GM12878 (cell line): ENCODE measurements around the gene GPR39.

Experiments used
- CTCF ChIP-seq, 3 experiments: IDR thresholded peaks in 2 of 3; conservative IDR thresholded peaks in 1 of 3; 2 replicates each; pipeline ENCODE4 v1.5.1; 2011; ENCODE audit warnings: low read depth in 3 of 3, low read length in 3 of 3, mild to moderate bottlenecking in 3 of 3, control low read depth in 2 of 3, moderate library complexity in 2 of 3, inconsistent platforms in 1 of 3, mixed read lengths in 1 of 3; ENCODE audit not compliant: control insufficient read depth in 2 of 3, insufficient read depth in 1 of 3; ENCODE audit errors: extremely low read depth in 1 of 3
- EP300 ChIP-seq, 2 experiments: fragments of 150-350 bp in 1 of 2; IDR thresholded peaks; 2 replicates each; pipeline ENCODE4 v1.6.1; 2011 to 2012; ENCODE audit warnings: low read depth in 2 of 2, low read length in 2 of 2, borderline replicate concordance in 1 of 2, improper control_type of control experiment in 1 of 2, inconsistent platforms in 1 of 2; ENCODE audit not compliant: control insufficient read depth in 1 of 2
- HDAC2 ChIP-seq: fragments of 200-600 bp; sonication (generic); IDR thresholded peaks from 2 replicates; pipeline ENCODE4 v1.6.1; 2017
- MXI1 ChIP-seq: fragments of 150-350 bp; IDR thresholded peaks from 2 replicates; pipeline ENCODE4 v1.6.1; 2011; ENCODE audit warnings: low read depth, mild to moderate bottlenecking, inconsistent platforms, low read length, improper control_type of control experiment
- NRF1 ChIP-seq: conservative IDR thresholded peaks from 2 replicates; pipeline ENCODE4 v1.6.1; 2011; ENCODE audit warnings: mild to moderate bottlenecking, low read depth, low read length, improper control_type of control experiment
- PML ChIP-seq: IDR thresholded peaks from 2 replicates; pipeline ENCODE4 v1.6.1; 2012; ENCODE audit warnings: low read length, inconsistent platforms
- SIX5 ChIP-seq: IDR thresholded peaks from 2 replicates; pipeline ENCODE4 v1.6.1; 2011; ENCODE audit warnings: mild to moderate bottlenecking, low read depth, low read length, moderate library complexity; ENCODE audit not compliant: severe bottlenecking
- USF2 ChIP-seq: IDR thresholded peaks from 2 replicates; pipeline ENCODE4 v1.6.1; 2011; ENCODE audit warnings: low read depth, low read length, improper control_type of control experiment, borderline replicate concordance
- ZBED1 ChIP-seq: IDR thresholded peaks from 2 replicates; pipeline ENCODE4 v1.6.1; 2016; ENCODE audit warnings: borderline replicate concordance
- ZBTB11 ChIP-seq: fragments of 450-650 bp; formaldehyde crosslinking; IDR thresholded peaks from 2 replicates; pipeline ENCODE4 v1.5.0; 2022; ENCODE audit warnings: mild to moderate bottlenecking, missing genetic modification characterization
- ZBTB40 ChIP-seq: fragments of 450-650 bp; IDR thresholded peaks from 2 replicates; pipeline ENCODE4 v1.6.1; 2016; ENCODE audit warnings: mild to moderate bottlenecking, moderate library complexity, borderline replicate concordance

GRCh38 chr2:132560562-132560961 is 144.0 kb downstream of the GPR39 start:
- TF ChIP-seq ZBTB11 (CRISPR knock-in tag) (no peak), EP300 (IDR thresholded peaks at IDR 0.05; ENCODE audit: borderline replicate concordance in 1 of 2, control insufficient read depth in 1 of 2, low read depth in 2 of 2, low read length in 2 of 2) (no peak), HDAC2 (no peak), MXI1 (no peak), CTCF (IDR thresholded peaks at IDR 0.05 in 2 of 3, conservative IDR thresholded peaks at IDR 0.05 in 1 of 3; ENCODE audit: control insufficient read depth in 2 of 3, extremely low read depth in 1 of 3, insufficient read depth in 1 of 3, low read depth in 3 of 3, low read length in 3 of 3) (no peak), ZBTB40 (no peak), USF2 (no peak), ZBED1 (no peak), PML (no peak), SIX5 (no peak), NRF1 (no peak)
